Fibroblast of lung (primary cell): Measurements from ENCODE around the gene RRP12. TPM values are rescaled to one million over a fixed set of nuclear protein-coding genes. Genes with fewer than 3 reads are reported as not detected.

ENCODE experiments used
- DNase-seq, 2 donors: peaks; one replicate each; pipeline versions ENCODE4 v3.0.0 to v3.0.0-alpha.2; 2010; ENCODE audit warnings: low read depth in 2 of 2
- H2AFZ ChIP-seq: 2 replicates; pipeline ENCODE4 v1.5.1; 2012; ENCODE audit warnings: low read length, control low read depth, inconsistent platforms
- H3K27ac ChIP-seq: 2 replicates; pipeline ENCODE4 v1.5.1; 2011; ENCODE audit warnings: low read length, control low read depth; ENCODE audit not compliant: insufficient read depth
- H3K27me3 ChIP-seq: 2 replicates; pipeline ENCODE4 v1.5.1; 2011; ENCODE audit warnings: mild to moderate bottlenecking, low read length; ENCODE audit not compliant: control insufficient read depth, insufficient read depth
- H3K36me3 ChIP-seq: 2 replicates; pipeline ENCODE4 v1.5.1; 2011; ENCODE audit warnings: low read length; ENCODE audit not compliant: control insufficient read depth, insufficient read depth
- H3K4me1 ChIP-seq: 2 replicates; pipeline ENCODE4 v1.5.1; 2011; ENCODE audit warnings: low read length; ENCODE audit not compliant: control insufficient read depth, insufficient read depth; ENCODE audit errors: extremely low read depth
- H3K4me2 ChIP-seq: 2 replicates; pipeline ENCODE4 v1.5.1; 2011; ENCODE audit warnings: low read length, control low read depth; ENCODE audit not compliant: insufficient read depth; ENCODE audit errors: extremely low read depth
- H3K4me3 ChIP-seq, 4 experiments: fragments of 200-600 bp in 1 of 4; sonication (generic) in 1 of 4; replicated peaks in 1 of 4; 2 replicates each; pipeline ENCODE4 v1.5.1; 2011 to 2016; ENCODE audit warnings: low read length in 4 of 4, low read depth in 3 of 4, mild to moderate bottlenecking in 3 of 4, control low read depth in 2 of 4, inconsistent platforms in 1 of 4, mixed read lengths in 1 of 4; ENCODE audit not compliant: insufficient read depth in 1 of 4; ENCODE audit errors: control extremely low read depth in 1 of 4
- H3K79me2 ChIP-seq: 2 replicates; pipeline ENCODE4 v1.5.1; 2012; ENCODE audit warnings: mild to moderate bottlenecking, low read length, inconsistent platforms; ENCODE audit not compliant: control insufficient read depth, insufficient read depth
- H3K9ac ChIP-seq: 2 replicates; pipeline ENCODE4 v1.5.1; 2011; ENCODE audit warnings: mild to moderate bottlenecking, low read length, control low read depth; ENCODE audit not compliant: insufficient read depth
- H3K9me3 ChIP-seq: 2 replicates; pipeline ENCODE4 v1.5.1; 2012; ENCODE audit warnings: low read depth, low read length; ENCODE audit not compliant: control insufficient read depth, insufficient read depth
- H4K20me1 ChIP-seq: 2 replicates; pipeline ENCODE4 v1.5.1; 2011; ENCODE audit warnings: low read length; ENCODE audit not compliant: control insufficient read depth, insufficient read depth; ENCODE audit errors: extremely low read depth
- EZH2 ChIP-seq: IDR thresholded peaks from 2 replicates; pipeline ENCODE4 v1.5.1; 2012; ENCODE audit warnings: low read length, control low read depth, mild to moderate bottlenecking; ENCODE audit errors: missing control alignments
- polyA plus RNA-seq, 2 donors: library from polyadenylated mRNA; depleted of rRNA in 1 of 2; stranded (reverse) in 1 of 2; unstranded in 1 of 2; fragments of >200 nt; gene quantifications; 2 replicates each; pipeline ENCODE4 v1.2.1, GENCODE V29; 2011 to 2012; ENCODE audit warnings: missing spikeins in 1 of 2
- total RNA-seq: library from RNA; depleted of rRNA; stranded (reverse); fragments of >200 nt; gene quantifications from 2 replicates; pipeline ENCODE4 v1.2.1, GENCODE V29; 2014
- TF ChIP-seq, protein P1 (sequence below), 2 donors: IDR thresholded peaks in 1 of 2; conservative IDR thresholded peaks in 1 of 2; 1 replicate in 1 of 2; 2 replicates in 1 of 2; pipeline ENCODE4 v1.5.1; 2011 to 2012; ENCODE audit warnings: low read length in 2 of 2, control low read depth in 1 of 2, inconsistent platforms in 1 of 2, low read depth in 1 of 2, mild to moderate bottlenecking in 1 of 2

Gene RRP12
- total and polyA plus RNA-seq, 2 donors (not counting 1 experiment from before 2014, with no cell fraction given) = 6.1 to 10.7 TPM

DNA sequence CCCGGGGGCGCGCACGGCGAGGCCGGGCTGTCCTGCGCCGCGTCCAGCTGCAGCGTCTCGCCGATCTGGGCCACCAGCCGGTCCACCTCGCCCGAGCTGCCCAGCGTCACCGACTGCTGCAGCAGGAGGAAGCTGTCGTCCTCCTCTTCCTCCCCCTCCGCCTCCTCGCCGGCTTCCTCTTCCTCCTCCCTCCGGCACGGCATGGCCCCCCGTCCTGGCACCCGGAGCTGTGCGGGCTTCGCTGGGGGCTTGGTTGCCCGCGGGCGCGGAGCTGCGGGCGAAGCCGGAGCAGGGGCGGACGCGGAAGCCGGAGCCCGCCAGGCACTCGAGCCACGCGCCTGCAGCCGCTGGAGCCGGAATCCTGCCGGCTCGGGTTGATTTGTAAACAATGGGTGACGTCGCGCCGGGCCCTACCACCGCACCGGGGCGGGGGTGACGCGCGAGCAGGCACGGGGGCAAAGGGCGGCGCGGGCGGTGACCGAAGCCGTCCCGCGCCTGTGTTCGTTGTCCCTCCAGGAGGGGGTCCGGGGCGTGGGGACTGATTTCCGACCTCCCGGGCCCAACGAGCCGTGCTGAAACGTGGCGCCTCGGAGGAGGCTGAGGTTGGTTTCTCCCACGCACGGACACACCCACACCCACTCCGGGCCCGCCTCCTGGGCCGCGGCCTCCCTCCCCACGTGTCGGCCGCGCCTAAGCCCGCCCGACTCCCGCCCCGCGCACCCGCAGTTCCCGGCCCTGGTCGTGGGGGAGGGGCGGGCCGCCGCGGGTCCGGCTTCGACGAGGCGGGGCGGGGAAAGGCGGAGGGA lies 66.6 kb downstream of the RRP12 start, which contains the start of gene FRAT2:
Gene FRAT2 (minus strand): TSS at position 360 of the 806 bp plus-strand sequence. CDS start 157 bp downstream, at position 203.
- peak; percentile 90 to 94 for DNase-seq
- Histone ChIP-seq H3K4me3 (peak within 1 kb of the TSS; percentile 65 to 76 (median 68)), H3K79me2 (peaks cover 4% of the 10 kb centered on the region), H2AFZ (peak within 1 kb of the TSS; percentile 76), H3K36me3 (no peaks in the 10 kb centered on the region), H4K20me1 (no peaks in the 10 kb centered on the region), H3K9me3 (no peaks in the 10 kb centered on the region), H3K4me2 (peak within 1 kb of the TSS; percentile 84), H3K9ac (peak within 1 kb of the TSS; percentile 100), H3K27ac (peak within 1 kb of the TSS; percentile 98), H3K27me3 (peaks cover 15% of the 10 kb centered on the region), H3K4me1 (peaks cover 2% of the 10 kb centered on the region)
- TF ChIP-seq EZH2 = no peak
- TF ChIP-seq, protein P1, sequence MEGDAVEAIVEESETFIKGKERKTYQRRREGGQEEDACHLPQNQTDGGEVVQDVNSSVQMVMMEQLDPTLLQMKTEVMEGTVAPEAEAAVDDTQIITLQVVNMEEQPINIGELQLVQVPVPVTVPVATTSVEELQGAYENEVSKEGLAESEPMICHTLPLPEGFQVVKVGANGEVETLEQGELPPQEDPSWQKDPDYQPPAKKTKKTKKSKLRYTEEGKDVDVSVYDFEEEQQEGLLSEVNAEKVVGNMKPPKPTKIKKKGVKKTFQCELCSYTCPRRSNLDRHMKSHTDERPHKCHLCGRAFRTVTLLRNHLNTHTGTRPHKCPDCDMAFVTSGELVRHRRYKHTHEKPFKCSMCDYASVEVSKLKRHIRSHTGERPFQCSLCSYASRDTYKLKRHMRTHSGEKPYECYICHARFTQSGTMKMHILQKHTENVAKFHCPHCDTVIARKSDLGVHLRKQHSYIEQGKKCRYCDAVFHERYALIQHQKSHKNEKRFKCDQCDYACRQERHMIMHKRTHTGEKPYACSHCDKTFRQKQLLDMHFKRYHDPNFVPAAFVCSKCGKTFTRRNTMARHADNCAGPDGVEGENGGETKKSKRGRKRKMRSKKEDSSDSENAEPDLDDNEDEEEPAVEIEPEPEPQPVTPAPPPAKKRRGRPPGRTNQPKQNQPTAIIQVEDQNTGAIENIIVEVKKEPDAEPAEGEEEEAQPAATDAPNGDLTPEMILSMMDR (conservative IDR thresholded peaks at IDR 0.05 in 1 of 2, IDR thresholded peaks at IDR 0.05 in 1 of 2; ENCODE audit: low read depth in 1 of 2, low read length in 2 of 2) = no peak

DNA sequence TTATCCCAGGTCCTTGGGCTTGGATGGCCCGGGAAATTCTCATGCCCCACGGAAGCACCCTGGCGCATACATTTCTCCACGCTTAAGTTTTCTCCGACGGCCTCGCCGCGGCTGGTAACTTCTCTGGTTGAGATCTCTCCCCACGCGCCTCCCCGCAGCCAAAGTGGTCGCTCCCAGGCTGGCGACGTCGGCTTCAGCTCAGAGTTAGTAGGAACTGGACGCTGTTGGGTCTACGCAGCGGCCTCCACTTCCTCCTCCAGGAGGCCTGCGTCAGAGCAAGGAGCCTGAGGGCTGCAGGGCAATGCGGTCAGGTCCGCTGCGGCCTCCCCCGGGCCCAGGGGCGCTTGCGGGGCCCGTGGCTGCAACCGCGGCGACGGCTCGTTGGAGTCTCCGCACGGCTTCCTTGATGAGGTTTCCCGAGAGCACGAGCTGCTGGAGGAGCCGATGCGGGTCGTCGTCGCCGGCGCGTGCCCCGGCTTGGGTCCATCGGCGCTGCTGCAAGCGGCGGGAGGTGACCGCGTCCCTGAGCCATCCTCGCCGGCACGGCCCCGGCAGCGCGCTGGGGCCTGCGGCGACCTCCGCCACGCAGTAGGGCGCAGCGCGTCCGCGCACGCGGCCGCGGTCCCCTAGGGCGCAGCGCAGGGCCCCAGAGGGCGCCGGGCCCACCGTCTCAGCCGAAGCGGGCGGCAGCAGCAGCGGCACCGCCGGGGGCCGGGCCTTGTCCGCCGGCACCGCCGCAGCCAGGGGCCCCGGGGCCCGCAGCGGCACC lies 67.4 kb downstream of the RRP12 start:
- Histone ChIP-seq H2AFZ (peak overlapping the region; percentile 45), H3K9me3 (no peaks in the 10 kb centered on the region), H3K27me3 (peaks cover 15% of the 10 kb centered on the region), H3K36me3 (no peaks in the 10 kb centered on the region), H3K9ac (peak overlapping the region; percentile 100), H3K4me2 (peak overlapping the region; percentile 84), H4K20me1 (no peaks in the 10 kb centered on the region), H3K79me2 (peaks cover 4% of the 10 kb centered on the region), H3K4me3 (peak overlapping the region; percentile 58 to 76 (median 68)), H3K27ac (peak overlapping the region; percentile 98), H3K4me1 (peaks cover 2% of the 10 kb centered on the region)
- TF ChIP-seq EZH2 = no peak
- TF ChIP-seq, protein P1 (conservative IDR thresholded peaks at IDR 0.05 in 1 of 2, IDR thresholded peaks at IDR 0.05 in 1 of 2; ENCODE audit: low read depth in 1 of 2, low read length in 2 of 2) = no peak
- DNase-seq = peak; percentile 49 to 58

DNA sequence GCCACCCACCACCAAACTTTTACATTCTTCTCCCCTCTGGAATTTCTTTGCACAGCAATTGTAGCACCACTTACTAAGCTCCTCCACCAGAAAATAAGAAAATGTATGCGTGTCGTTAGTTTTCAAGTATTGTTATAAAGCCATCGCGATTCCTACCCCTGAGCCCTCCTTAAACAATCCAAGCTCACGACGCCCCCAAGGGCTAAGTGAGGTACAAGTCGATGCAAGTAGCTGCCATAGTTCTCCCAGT lies 67.9 kb downstream of the RRP12 start:
- no peaks in the 10 kb centered on the region for H4K20me1 ChIP-seq
- no peaks in the 10 kb centered on the region for H3K36me3 ChIP-seq
- peaks cover 2% of the 10 kb centered on the region for H3K4me1 ChIP-seq
- H3K79me2 ChIP-seq = peaks cover 4% of the 10 kb centered on the region
- DNase-seq = peak; percentile 41 to 55
- no peak overlapping the region for H3K9ac ChIP-seq
- no peaks in the 10 kb centered on the region for H3K9me3 ChIP-seq
- peaks cover 14% of the 10 kb centered on the region for H3K27me3 ChIP-seq
- peak overlapping the region; percentile 54 to 76 (median 65) for H3K4me3 ChIP-seq
- H2AFZ ChIP-seq = no peak overlapping the region
- TF ChIP-seq EZH2 = no peak
- TF ChIP-seq, protein P1 (conservative IDR thresholded peaks at IDR 0.05 in 1 of 2, IDR thresholded peaks at IDR 0.05 in 1 of 2; ENCODE audit: low read depth in 1 of 2, low read length in 2 of 2) = peak in 1 of 2 donors; percentile 21
- peak overlapping the region; percentile 75 for H3K27ac ChIP-seq
- peak overlapping the region; percentile 84 for H3K4me2 ChIP-seq
